ENCODE measurements around the gene EEF1G. TPM values are rescaled to one million over a fixed set of nuclear protein-coding genes. Genes with fewer than 3 reads are reported as not detected.
A peak's percentile ranks its signal among the peaks of the same experiment; 100 is the strongest.

Gene EEF1G
- total and polyA plus RNA-seq, 9 of the 15 experiments (the other 6 are each of a cell fraction or from before 2014, with no cell fraction given): 985 to 2,349 (median 2,035) TPM

DNA sequence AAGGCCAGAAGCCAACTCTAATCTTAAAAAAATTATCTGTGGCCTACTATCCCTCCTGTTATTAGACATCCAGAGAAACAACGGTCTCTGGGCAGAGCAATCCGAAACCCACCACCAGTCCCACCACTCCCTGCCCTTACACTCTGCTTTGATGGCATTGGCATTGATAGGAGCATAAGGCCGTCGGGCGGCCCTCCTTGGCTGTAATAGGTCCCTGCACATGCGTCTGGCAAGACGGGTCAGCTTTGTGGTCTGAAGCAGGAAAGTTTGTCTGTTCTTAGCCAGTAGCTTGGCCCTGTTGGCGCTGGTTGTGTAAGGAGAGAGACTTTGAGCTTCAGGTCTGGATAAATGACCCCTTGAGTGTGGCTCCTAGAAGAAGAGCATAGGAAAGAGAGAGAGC, 21.4 kb upstream of the EEF1G start:
- intact Hi-C loops (cut with micrococcal nuclease): loop anchor here (10.0 kb wide), 1 partner anchor 290 kb away; the partner anchor contains the start of gene SLC3A2
- peaks cover 58% of the 10 kb centered on the region for H3K79me2 ChIP-seq (ENCODE audit: control insufficient read depth, insufficient read depth, low read length)
- FAIRE-seq (no peak), ATAC-seq (no peak), DNase-seq (ENCODE audit: extremely low read depth in 1 of 4, low spot score in 3 of 4) (no peak)
- H3K9me3 ChIP-seq (replicated peaks; ENCODE audit: control insufficient read depth, insufficient read depth, low read depth, low read length): no peaks in the 10 kb centered on the region
- TF ChIP-seq, protein P1, sequence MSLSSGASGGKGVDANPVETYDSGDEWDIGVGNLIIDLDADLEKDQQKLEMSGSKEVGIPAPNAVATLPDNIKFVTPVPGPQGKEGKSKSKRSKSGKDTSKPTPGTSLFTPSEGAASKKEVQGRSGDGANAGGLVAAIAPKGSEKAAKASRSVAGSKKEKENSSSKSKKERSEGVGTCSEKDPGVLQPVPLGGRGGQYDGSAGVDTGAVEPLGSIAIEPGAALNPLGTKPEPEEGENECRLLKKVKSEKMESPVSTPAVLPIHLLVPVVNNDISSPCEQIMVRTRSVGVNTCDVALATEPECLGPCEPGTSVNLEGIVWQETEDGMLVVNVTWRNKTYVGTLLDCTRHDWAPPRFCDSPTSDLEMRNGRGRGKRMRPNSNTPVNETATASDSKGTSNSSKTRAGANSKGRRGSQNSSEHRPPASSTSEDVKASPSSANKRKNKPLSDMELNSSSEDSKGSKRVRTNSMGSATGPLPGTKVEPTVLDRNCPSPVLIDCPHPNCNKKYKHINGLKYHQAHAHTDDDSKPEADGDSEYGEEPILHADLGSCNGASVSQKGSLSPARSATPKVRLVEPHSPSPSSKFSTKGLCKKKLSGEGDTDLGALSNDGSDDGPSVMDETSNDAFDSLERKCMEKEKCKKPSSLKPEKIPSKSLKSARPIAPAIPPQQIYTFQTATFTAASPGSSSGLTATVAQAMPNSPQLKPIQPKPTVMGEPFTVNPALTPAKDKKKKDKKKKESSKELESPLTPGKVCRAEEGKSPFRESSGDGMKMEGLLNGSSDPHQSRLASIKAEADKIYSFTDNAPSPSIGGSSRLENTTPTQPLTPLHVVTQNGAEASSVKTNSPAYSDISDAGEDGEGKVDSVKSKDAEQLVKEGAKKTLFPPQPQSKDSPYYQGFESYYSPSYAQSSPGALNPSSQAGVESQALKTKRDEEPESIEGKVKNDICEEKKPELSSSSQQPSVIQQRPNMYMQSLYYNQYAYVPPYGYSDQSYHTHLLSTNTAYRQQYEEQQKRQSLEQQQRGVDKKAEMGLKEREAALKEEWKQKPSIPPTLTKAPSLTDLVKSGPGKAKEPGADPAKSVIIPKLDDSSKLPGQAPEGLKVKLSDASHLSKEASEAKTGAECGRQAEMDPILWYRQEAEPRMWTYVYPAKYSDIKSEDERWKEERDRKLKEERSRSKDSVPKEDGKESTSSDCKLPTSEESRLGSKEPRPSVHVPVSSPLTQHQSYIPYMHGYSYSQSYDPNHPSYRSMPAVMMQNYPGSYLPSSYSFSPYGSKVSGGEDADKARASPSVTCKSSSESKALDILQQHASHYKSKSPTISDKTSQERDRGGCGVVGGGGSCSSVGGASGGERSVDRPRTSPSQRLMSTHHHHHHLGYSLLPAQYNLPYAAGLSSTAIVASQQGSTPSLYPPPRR (CRISPR knock-in tag; IDR thresholded peaks at IDR 0.05; ENCODE audit: borderline replicate concordance): no peak
- TF ChIP-seq HNRNPK (IDR thresholded peaks at IDR 0.05; ENCODE audit: low read depth, low read length, poor library complexity, severe bottlenecking) (no peak), RBFOX2 (IDR thresholded peaks at IDR 0.05; ENCODE audit: low read depth, low read length) (0 out of 2 replicates have a peak, but pooled peaks have one; percentile 12)
- TF ChIP-seq, protein P2, sequence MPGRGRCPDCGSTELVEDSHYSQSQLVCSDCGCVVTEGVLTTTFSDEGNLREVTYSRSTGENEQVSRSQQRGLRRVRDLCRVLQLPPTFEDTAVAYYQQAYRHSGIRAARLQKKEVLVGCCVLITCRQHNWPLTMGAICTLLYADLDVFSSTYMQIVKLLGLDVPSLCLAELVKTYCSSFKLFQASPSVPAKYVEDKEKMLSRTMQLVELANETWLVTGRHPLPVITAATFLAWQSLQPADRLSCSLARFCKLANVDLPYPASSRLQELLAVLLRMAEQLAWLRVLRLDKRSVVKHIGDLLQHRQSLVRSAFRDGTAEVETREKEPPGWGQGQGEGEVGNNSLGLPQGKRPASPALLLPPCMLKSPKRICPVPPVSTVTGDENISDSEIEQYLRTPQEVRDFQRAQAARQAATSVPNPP (IDR thresholded peaks at IDR 0.05; ENCODE audit: borderline replicate concordance, insufficient read depth, insufficient read length): no peak
- no peak overlapping the region for H3K4me2 ChIP-seq (ENCODE audit: insufficient read depth, low read length)
- no peak overlapping the region; a peak in 1 of 4 replicates for H3K9ac ChIP-seq (ENCODE audit: insufficient read depth in 1 of 2, low read depth in 2 of 2, low read length in 2 of 2)
- H4K20me1 ChIP-seq (replicated peaks; ENCODE audit: control insufficient read depth, insufficient read depth, low read length): no peaks in the 10 kb centered on the region
- H3K27ac ChIP-seq (ENCODE audit: extremely low read depth, low read depth, low read length): no peak overlapping the region
- H3K36me3 ChIP-seq (ENCODE audit: control insufficient read depth, insufficient read depth, low read length): peaks cover 73% of the 10 kb centered on the region
- no peaks in the 10 kb centered on the region for H3K27me3 ChIP-seq (ENCODE audit: control insufficient read depth in 2 of 2, insufficient read depth in 2 of 2, low read length in 2 of 2)
- H2AFZ ChIP-seq (ENCODE audit: low read depth, low read length): no peak overlapping the region
- H3K4me3 ChIP-seq: no peak overlapping the region
- POLR2A ChIA-PET: interaction anchor here (0.6 kb wide), 1 partner anchor 28 kb away, joined by 3 read pairs; no protein-coding TSS in a partner anchor
- no peaks in the 10 kb centered on the region for H3K9me1 ChIP-seq (ENCODE audit: control insufficient read depth, insufficient read depth, low read length)
- CTCF ChIA-PET (ENCODE audit: low intra/inter-chr PET ratio): no interaction called here
- WGBS (ENCODE audit: insufficient coverage, low coverage, missing lambda C conversion rate): 83% methylated on average over 8 of the region's 8 CpGs
- in situ Hi-C loops (cut with MboI): no loop called here
- H3K4me1 ChIP-seq (replicated peaks in 1 of 2; ENCODE audit: control insufficient read depth in 2 of 2, insufficient read depth in 2 of 2, low read length in 2 of 2): peaks cover 24 to 32% of the 10 kb centered on the region in 2 experiments
- no TSS peak for BruUV-seq (replicated peaks)

All from K562 (cell line).